ENCODE measurements around the gene B3GNT4.
"Not testable (repeated sequence)": the region's sequence is repeated elsewhere in the genome, so short reads cannot be mapped to it uniquely, and the experiment has no call there.

The B3GNT4 gene

GRCh38 chr12:122189626-122190475 is 13.7 kb upstream of the B3GNT4 start:
- no peak for DNase-seq

- DNase-seq, result peak; percentile 65
Observed at GRCh38 chr12:122190842-122191668, 12.5 kb upstream of the B3GNT4 start.

GRCh38 chr12:122192441-122192840 is 11.1 kb upstream of the B3GNT4 start:
- no peak for DNase-seq

- no peak for DNase-seq
Observed at GRCh38 chr12:122194804-122195203, 8.7 kb upstream of the B3GNT4 start.

- no peak for DNase-seq
Observed at GRCh38 chr12:122195405-122195804, 8.1 kb upstream of the B3GNT4 start.

GRCh38 chr12:122197612-122197966 is 5.9 kb upstream of the B3GNT4 start:
- DNase-seq, result no peak

- DNase-seq, result no peak
Observed at GRCh38 chr12:122199484-122200355, 3.8 kb upstream of the B3GNT4 start.

- no peak for DNase-seq
Observed at GRCh38 chr12:122200541-122201175, 2.9 kb upstream of the B3GNT4 start.

- no peak for DNase-seq
Observed at GRCh38 chr12:122201381-122201780, 2.1 kb upstream of the B3GNT4 start.

GRCh38 chr12:122202017-122202416 is 1.5 kb upstream of the B3GNT4 start:
- no peak for DNase-seq

GRCh38 chr12:122202811-122203210 is 698 bp upstream of the B3GNT4 start:
- DNase-seq, result not testable (repeated sequence)

- no peak for DNase-seq
Observed at GRCh38 chr12:122204167-122205052, 901 bp downstream of the B3GNT4 start.

- DNase-seq, result no peak
Observed at GRCh38 chr12:122205053-122205925, 1.8 kb downstream of the B3GNT4 start.

GRCh38 chr12:122206111-122206881 is 2.8 kb downstream of the B3GNT4 start:
- no peak for DNase-seq

GRCh38 chr12:122206976-122207375 is 3.5 kb downstream of the B3GNT4 start:
- DNase-seq, result no peak

GRCh38 chr12:122207391-122207790 is 3.9 kb downstream of the B3GNT4 start:
- no peak for DNase-seq

- DNase-seq, result no peak
Observed at GRCh38 chr12:122208073-122208820, 4.7 kb downstream of the B3GNT4 start.

- DNase-seq, result no peak
Observed at GRCh38 chr12:122215771-122216170, 12.3 kb downstream of the B3GNT4 start.

GRCh38 chr12:122216445-122216844 is 12.9 kb downstream of the B3GNT4 start:
- no peak for DNase-seq
